ENCODE measurements around the gene LRRC10B.

- no peak for TF ChIP-seq CTCF (IDR thresholded peaks at IDR 0.05)
- TF ChIP-seq POLR2A (IDR thresholded peaks at IDR 0.05), result no peak
Observed at GRCh38 chr11:61473370-61474012, 35.1 kb upstream of the LRRC10B start.
